SK-N-MC (cell line): ENCODE data around the gene RYR3.

Source experiments
- EZH2 ChIP-seq: fragments of 200-600 bp; sonication (generic); IDR thresholded peaks from one replicate; pipeline ENCODE4 v1.6.1; 2017; ENCODE audit warnings: antibody characterized with exemption
- POLR2AphosphoS5 ChIP-seq: IDR thresholded peaks from 2 replicates; pipeline ENCODE4 v1.6.1; 2012; ENCODE audit warnings: mild to moderate bottlenecking, low read depth, low read length, borderline replicate concordance

- TF ChIP-seq POLR2AphosphoS5 (no peak), EZH2 (no peak)
These were observed 307.6 kb downstream of the RYR3 start for GRCh38 chr15:33618350-33618749.
